Ishikawa (cell line): ENCODE measurements around the gene TLN1.

ENCODE experiments used
- CEBPB ChIP-seq: IDR thresholded peaks from 2 replicates; pipeline ENCODE4 v1.6.1; 2012
- CREB1 ChIP-seq: IDR thresholded peaks from 2 replicates; pipeline ENCODE4 v1.6.1; 2012; ENCODE audit warnings: low read depth
- EGR1 ChIP-seq: IDR thresholded peaks from 2 replicates; pipeline ENCODE4 v1.6.1; 2012
- EP300 ChIP-seq: IDR thresholded peaks from 2 replicates; pipeline ENCODE4 v1.6.1; 2012; ENCODE audit warnings: borderline replicate concordance
- FOXM1 ChIP-seq: IDR thresholded peaks from 2 replicates; pipeline ENCODE4 v1.6.1; 2012; ENCODE audit warnings: low read depth, borderline replicate concordance
- NFIC ChIP-seq: IDR thresholded peaks from 2 replicates; pipeline ENCODE4 v1.6.1; 2012
- RAD21 ChIP-seq: IDR thresholded peaks from 2 replicates; pipeline ENCODE4 v1.6.1; 2012; ENCODE audit warnings: low read depth
- TAF1 ChIP-seq: IDR thresholded peaks from 2 replicates; pipeline ENCODE4 v1.6.1; 2012; ENCODE audit warnings: low read depth, mild to moderate bottlenecking
- TCF12 ChIP-seq: IDR thresholded peaks from 2 replicates; pipeline ENCODE4 v1.6.1; 2012; ENCODE audit warnings: low read depth
- TEAD4 ChIP-seq: IDR thresholded peaks from 2 replicates; pipeline ENCODE4 v1.6.1; 2012
- YY1 ChIP-seq: IDR thresholded peaks from 2 replicates; pipeline ENCODE4 v1.6.1; 2012; ENCODE audit warnings: low read depth
- ZBTB7A ChIP-seq: IDR thresholded peaks from 2 replicates; pipeline ENCODE4 v1.6.1; 2012; ENCODE audit warnings: low read depth
- TF ChIP-seq, protein P1 (sequence below): IDR thresholded peaks from 2 replicates; pipeline ENCODE4 v1.6.1; 2012
- TF ChIP-seq, protein P2 (sequence below): IDR thresholded peaks from 2 replicates; pipeline ENCODE4 v1.6.1; 2012; ENCODE audit warnings: low read depth, mild to moderate bottlenecking
- TF ChIP-seq, protein P3 (sequence below): IDR thresholded peaks from 2 replicates; pipeline ENCODE4 v1.6.1; 2012

The TLN1 gene

DNA sequence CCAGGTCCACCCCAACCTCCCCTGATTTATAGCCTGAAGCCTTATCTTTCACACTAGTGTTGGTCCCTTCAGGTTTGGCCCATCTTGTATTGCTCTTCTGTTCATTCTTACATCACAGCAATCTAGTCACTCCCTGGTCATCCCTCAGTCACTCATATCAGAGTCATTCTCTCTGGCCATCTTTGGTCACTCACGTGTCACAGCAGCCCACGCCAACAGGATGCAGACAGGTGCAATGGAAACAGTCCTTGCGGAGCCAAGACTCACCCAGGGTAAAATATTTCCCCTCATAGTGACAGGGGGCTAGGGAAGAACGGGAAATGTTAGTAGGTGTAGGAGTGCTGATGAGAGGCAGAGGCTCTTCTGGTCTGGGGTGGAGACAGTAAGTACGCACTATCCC lies 21.5 kb upstream of the TLN1 start:
- no peak for TF ChIP-seq ZBTB7A
- no peak for TF ChIP-seq NFIC
- TF ChIP-seq, protein P1, sequence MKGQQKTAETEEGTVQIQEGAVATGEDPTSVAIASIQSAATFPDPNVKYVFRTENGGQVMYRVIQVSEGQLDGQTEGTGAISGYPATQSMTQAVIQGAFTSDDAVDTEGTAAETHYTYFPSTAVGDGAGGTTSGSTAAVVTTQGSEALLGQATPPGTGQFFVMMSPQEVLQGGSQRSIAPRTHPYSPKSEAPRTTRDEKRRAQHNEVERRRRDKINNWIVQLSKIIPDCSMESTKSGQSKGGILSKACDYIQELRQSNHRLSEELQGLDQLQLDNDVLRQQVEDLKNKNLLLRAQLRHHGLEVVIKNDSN = no peak
- TF ChIP-seq CEBPB = no peak

DNA sequence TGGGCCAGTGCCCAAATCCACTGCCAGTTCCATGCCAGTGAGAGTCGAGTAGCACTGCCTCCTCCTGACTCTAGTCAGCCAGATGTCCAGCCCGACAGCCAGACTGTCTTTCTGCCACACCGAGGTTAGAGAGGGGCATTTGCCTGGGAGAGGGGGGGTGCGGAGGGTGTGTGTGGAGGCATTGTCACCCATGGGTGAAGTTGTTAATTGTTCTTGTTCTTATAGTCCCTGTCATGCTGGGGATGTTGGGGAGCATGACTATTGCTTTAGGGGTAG lies 18.2 kb upstream of the TLN1 start:
- TF ChIP-seq, protein P2, sequence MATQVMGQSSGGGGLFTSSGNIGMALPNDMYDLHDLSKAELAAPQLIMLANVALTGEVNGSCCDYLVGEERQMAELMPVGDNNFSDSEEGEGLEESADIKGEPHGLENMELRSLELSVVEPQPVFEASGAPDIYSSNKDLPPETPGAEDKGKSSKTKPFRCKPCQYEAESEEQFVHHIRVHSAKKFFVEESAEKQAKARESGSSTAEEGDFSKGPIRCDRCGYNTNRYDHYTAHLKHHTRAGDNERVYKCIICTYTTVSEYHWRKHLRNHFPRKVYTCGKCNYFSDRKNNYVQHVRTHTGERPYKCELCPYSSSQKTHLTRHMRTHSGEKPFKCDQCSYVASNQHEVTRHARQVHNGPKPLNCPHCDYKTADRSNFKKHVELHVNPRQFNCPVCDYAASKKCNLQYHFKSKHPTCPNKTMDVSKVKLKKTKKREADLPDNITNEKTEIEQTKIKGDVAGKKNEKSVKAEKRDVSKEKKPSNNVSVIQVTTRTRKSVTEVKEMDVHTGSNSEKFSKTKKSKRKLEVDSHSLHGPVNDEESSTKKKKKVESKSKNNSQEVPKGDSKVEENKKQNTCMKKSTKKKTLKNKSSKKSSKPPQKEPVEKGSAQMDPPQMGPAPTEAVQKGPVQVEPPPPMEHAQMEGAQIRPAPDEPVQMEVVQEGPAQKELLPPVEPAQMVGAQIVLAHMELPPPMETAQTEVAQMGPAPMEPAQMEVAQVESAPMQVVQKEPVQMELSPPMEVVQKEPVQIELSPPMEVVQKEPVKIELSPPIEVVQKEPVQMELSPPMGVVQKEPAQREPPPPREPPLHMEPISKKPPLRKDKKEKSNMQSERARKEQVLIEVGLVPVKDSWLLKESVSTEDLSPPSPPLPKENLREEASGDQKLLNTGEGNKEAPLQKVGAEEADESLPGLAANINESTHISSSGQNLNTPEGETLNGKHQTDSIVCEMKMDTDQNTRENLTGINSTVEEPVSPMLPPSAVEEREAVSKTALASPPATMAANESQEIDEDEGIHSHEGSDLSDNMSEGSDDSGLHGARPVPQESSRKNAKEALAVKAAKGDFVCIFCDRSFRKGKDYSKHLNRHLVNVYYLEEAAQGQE = no peak
- TF ChIP-seq TAF1 (no peak), CREB1 (no peak), EP300 (no peak), ZBTB7A (no peak)
- TF ChIP-seq, protein P1 = no peak

DNA sequence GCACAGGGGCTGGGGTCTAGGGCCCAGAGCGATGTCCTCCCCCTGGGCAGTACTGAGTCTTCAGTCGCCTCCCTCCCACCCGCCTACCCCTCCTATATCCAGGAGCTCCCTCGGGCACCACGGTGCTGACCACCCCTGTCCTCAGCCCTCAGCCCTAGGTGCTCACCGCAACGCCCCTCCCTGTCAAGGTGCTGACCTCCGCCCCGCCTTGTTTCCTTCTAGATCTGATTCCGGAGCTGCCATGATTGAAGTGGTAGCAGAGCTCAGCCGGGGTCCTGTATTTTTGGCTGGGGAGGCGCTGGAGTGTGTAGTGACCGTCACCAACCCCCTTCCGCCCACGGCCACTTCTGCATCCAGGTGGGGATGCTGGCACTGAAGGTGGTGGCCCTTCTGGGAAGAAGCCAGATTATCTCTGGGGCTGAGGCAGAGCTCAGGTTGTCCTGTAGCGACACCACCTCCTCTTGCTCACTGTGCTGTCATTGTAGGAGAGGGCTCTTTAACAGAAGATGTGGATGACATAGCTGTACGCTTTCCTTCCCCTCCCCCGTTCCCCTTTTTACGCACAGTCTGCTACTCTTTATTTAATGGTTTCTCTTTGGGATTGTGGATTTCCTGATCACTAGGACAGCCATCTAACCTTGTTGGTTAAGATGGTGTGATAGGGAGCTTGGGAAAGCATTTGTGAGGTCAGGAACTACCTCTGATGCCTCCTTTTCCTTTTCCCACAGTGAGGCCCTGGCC lies 17.7 kb upstream of the TLN1 start:
- TF ChIP-seq, protein P3, sequence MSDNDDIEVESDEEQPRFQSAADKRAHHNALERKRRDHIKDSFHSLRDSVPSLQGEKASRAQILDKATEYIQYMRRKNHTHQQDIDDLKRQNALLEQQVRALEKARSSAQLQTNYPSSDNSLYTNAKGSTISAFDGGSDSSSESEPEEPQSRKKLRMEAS = no peak; the same call in 1 of the 2 replicates
- TF ChIP-seq YY1 = peak; percentile 89

DNA sequence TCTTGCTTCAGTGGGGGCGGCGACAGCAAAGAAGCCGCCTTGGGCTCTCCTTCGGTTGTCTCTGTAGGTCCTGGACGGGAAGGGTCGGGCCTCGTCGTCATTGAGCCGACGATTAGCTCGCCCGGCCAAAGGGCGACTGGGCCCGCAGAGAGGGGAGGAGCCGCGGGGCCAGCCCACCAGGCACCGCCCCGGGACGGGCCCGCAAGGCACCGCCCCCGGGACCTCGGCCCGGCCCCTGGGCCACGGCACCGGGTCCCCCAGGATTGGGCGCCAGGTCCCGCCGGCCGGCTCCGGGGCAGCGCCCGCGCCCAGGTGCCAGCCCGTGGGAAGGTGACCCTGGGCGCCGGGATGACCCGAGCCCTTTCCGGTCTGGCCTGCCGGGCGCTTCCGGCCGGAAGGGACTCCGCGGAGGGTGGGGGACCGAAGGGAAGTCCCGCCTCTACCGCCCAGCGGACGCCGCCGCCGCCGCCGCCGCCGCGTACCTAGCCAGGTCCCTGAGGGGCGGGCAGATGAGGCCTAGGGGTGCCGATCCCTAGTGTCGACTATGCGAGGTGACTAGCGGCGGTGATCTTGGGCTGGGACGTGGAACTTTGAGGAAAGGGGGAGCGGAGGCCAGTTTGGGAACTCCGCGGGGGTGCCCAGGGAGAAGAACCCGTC lies 17.0 kb upstream of the TLN1 start, which contains the start of the genes GBA2 and RGP1:
Gene GBA2, minus strand, starts transcription at position 371 of the 657 bp plus-strand sequence. CDS start 524 bp downstream, outside the sequence.
Gene RGP1, plus strand, starts transcription at position 430 of the 657 bp plus-strand sequence. CDS start 469 bp downstream, outside the sequence.
- TF ChIP-seq YY1 (0 out of 2 replicates have a peak, but pooled peaks have one; percentile 19), TCF12 (0 out of 2 replicates have a peak, but pooled peaks have one; percentile 15), CEBPB (no peak), TAF1 (no peak; the same call in none of the 2 replicates), FOXM1 (no peak), NFIC (no peak), EP300 (peak; percentile 69)
- TF ChIP-seq, protein P3 = peak; percentile 45

DNA sequence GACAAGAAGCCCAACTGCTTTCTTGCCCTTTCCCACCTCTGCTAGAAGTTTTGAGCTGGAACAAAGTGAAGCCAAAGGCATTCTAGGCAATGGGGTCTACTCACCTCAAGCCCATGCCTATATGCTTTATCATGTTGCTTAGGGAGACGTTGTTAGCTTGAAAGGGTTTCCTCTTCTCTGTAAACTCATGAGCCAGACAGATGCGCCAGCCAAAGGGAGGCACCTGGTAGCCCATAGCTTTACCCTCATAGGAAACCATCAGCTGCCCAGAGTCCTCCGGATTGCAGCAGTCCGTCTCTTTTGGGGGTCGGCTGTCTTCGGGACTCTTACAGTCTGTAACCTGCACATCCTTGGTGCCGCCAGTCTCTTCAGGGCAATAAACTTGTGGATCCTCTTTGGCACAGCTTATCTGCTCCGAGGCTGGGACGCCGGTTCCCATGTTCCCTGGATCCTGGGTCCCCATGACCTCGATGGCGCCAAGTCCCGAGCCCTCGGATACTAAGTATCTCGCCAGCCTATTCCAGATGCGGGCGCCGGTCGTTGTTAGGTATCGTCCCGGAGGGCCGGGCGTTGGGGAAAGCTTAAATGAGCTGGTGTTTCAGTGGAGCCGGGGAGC lies 16.4 kb upstream of the TLN1 start:
- no peak for TF ChIP-seq EP300
- TF ChIP-seq YY1 = no peak
- TF ChIP-seq, protein P2 = no peak
- TF ChIP-seq TAF1 = no peak
- TF ChIP-seq, protein P1 = no peak
- TF ChIP-seq, protein P3 = no peak

DNA sequence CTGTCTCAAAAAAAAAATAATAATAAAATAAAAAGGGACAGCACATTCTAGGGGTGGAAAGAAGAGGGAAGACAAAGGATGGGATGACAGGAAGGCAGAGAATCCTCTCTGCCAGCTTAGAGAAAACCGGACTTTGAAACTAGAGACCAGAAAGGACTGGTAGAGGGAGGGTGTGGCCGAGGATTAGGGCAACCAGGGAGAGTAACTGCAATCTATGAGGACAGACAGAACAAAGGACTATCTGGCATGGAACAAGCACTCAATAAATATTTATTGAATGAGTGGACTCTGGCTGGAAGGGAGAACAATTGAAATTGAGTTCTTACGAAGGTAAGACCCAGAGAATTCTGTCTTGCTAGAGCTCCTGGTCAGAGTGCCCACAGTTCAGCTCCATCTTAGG lies 14.6 kb upstream of the TLN1 start:
- TF ChIP-seq FOXM1 (no peak), CEBPB (no peak), NFIC (no peak), ZBTB7A (no peak), RAD21 (no peak), CREB1 (no peak), TCF12 (no peak), YY1 (no peak), EGR1 (no peak), TEAD4 (no peak), EP300 (no peak), TAF1 (no peak)
- TF ChIP-seq, protein P1 = no peak
- TF ChIP-seq, protein P3 = no peak
- TF ChIP-seq, protein P2 = no peak
